Measurements from ENCODE around the gene FCGR2B.
"Not testable (repeated sequence)": the region's sequence is repeated elsewhere in the genome, so short reads cannot be mapped to it uniquely, and the experiment has no call there.

FCGR2B gene

GRCh38 chr1:161706113-161706481 lies 43.2 kb downstream of the FCGR2B start:
- DNase-seq (ENCODE audit: low spot score), result no peak

- peak; percentile 53 for DNase-seq (ENCODE audit: low spot score)
Measured at GRCh38 chr1:161706482-161707347, 43.8 kb downstream of the FCGR2B start, which contains the start of gene FCRLA. FCRLA (plus strand) TSS chr1:161707229; CDS start chr1:161707265, 36 bp downstream.

GRCh38 chr1:161707503-161707902 lies 44.6 kb downstream of the FCGR2B start:
- no peak for DNase-seq (ENCODE audit: low spot score)

- DNase-seq (ENCODE audit: low spot score), result no peak
Measured at GRCh38 chr1:161709373-161709772, 46.4 kb downstream of the FCGR2B start.

- DNase-seq (ENCODE audit: low spot score), result no peak
Measured at GRCh38 chr1:161710560-161710959, 47.6 kb downstream of the FCGR2B start.

- DNase-seq (ENCODE audit: low spot score), result peak; percentile 51
Measured at GRCh38 chr1:161718559-161719324, 55.8 kb downstream of the FCGR2B start.

- DNase-seq (ENCODE audit: low spot score), result no peak
Measured at GRCh38 chr1:161719325-161719611, 56.3 kb downstream of the FCGR2B start.

GRCh38 chr1:161720422-161720821 lies 57.5 kb downstream of the FCGR2B start:
- DNase-seq (ENCODE audit: low spot score), result no peak

- DNase-seq (ENCODE audit: low spot score), result no peak
Measured at GRCh38 chr1:161720956-161721737, 58.2 kb downstream of the FCGR2B start, which contains the start of gene FCRLB. FCRLB (plus strand) TSS chr1:161721544; CDS start chr1:161722673, 1,129 bp downstream.

GRCh38 chr1:161721738-161722343 lies 58.9 kb downstream of the FCGR2B start:
- DNase-seq (ENCODE audit: low spot score), result no peak

- DNase-seq (ENCODE audit: low spot score), result no peak
Measured at GRCh38 chr1:161722406-161722805, 59.5 kb downstream of the FCGR2B start.

GRCh38 chr1:161723459-161724141 lies 60.7 kb downstream of the FCGR2B start:
- no peak for DNase-seq (ENCODE audit: low spot score)

GRCh38 chr1:161725258-161725907 lies 62.4 kb downstream of the FCGR2B start:
- not testable (repeated sequence) for DNase-seq (ENCODE audit: low spot score)

- peak; percentile 38 for DNase-seq (ENCODE audit: low spot score)
Measured at GRCh38 chr1:161725908-161726472, 63.0 kb downstream of the FCGR2B start.

- peak; percentile 79 for DNase-seq (ENCODE audit: low spot score)
Measured at GRCh38 chr1:161726473-161727255, 63.7 kb downstream of the FCGR2B start.

- peak; percentile 13 for DNase-seq (ENCODE audit: low spot score)
Measured at GRCh38 chr1:161727256-161727924, 64.4 kb downstream of the FCGR2B start.

Measured in germinal center (tissue), 1 donor.